Activated T-cell treated with anti-CD3 and anti-CD28 coated beads, Interleukin-2, amount 50 U/mL, for 4 hours (primary cell): ENCODE results near the gene LARP4. TPM values are rescaled to one million over a fixed set of nuclear protein-coding genes. Genes with fewer than 3 reads are reported as not detected.
A peak's percentile ranks its signal among the peaks of the same experiment; 100 is the strongest.
"Not testable (repeated sequence)": the region's sequence is repeated elsewhere in the genome, so short reads cannot be mapped to it uniquely, and the experiment has no call there.

ENCODE experiments used
- ATAC-seq, 2 donors: fragments of 200-7000 bp; cut with Tn5 transposase; one replicate each; pipeline ENCODE4 v1.10.0; 2021
- DNase-seq: peaks from one replicate; pipeline ENCODE4 v3.0.0-alpha.2; 2020
- H3K27me3 Mint-ChIP-seq: one replicate; pipeline ENCODE4 v1.8.0; 2021; ENCODE audit warnings: low read depth, mixed read lengths
- H3K36me3 Mint-ChIP-seq: one replicate; pipeline ENCODE4 v1.8.0; 2022; ENCODE audit warnings: mixed read lengths; ENCODE audit not compliant: insufficient read depth
- H3K4me1 Mint-ChIP-seq: one replicate; pipeline ENCODE4 v1.8.0; 2021; ENCODE audit warnings: low read depth, mixed read lengths
- H3K4me3 Mint-ChIP-seq: one replicate; pipeline ENCODE4 v1.8.0; 2021; ENCODE audit warnings: mild to moderate bottlenecking, moderate library complexity, mixed read lengths
- H3K9me3 Mint-ChIP-seq: one replicate; pipeline ENCODE4 v1.8.0; 2021; ENCODE audit warnings: mixed read lengths
- total RNA-seq, 3 donors: library from RNA; stranded (reverse); gene quantifications; one replicate each; pipeline ENCODE4 v1.2.1, GENCODE V29; 2021

The LARP4 gene
- total RNA-seq, 3 donors from 2014 or later, result 113 to 133 (median 127) TPM

DNA sequence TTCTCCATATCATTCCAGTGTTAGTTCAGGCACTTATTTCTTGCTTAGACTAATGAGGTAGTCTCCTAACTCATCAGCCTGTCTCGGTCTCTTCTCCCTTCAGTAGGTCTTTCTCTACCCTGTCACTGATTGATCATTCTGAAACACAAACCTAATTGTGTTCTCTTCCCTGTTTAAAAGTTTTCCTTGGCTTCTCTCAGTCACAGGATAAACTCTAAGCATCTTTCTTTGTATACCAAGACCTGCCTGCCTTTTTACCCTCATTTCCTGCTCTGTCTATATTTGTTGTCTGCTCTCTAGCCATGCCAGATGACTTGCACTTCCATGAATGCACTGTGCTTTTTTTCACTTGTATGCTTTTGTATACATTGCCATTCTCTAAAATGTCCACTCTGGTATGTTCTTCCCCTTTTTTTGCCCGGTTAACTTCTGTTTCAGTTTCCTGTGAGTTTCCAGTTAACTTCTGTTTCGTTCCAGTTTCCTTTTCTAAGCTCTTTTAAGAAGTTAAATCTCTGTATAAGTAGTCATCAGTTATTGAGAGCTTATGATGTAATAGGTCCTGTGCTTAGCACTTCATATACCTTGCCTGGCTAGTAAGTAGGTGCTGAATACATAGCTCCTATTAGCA, 116.8 kb downstream of the LARP4 start:
- peak; percentile 89 to 94 for ATAC-seq
- Mint-ChIP-seq H3K9me3 (no peaks in the 10 kb centered on the region), H3K4me3 (no peak overlapping the region), H3K4me1 (peaks cover 67% of the 10 kb centered on the region), H3K27me3 (no peaks in the 10 kb centered on the region), H3K36me3 (peaks cover 10% of the 10 kb centered on the region)
- DNase-seq, result no peak

DNA sequence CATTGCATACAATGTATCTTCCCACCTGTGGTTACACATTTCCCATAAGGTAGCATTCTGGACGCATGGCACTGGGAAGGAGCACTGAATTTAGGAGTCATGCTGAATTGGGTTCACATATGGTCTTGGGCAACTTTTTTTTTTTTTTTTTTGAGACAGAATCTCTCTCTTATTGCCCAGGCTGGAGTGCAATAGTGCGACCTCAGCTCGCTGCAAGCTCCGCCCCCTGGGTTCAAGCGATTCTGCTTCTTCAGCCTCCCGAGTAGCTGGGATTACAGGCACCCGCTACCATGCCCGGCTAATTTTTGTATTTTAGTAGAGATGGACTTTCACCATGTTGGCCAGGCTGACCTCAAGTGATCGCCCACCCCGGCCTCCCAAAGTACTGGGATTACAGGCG, 117.4 kb downstream of the LARP4 start:
- no peaks in the 10 kb centered on the region for H3K27me3 Mint-ChIP-seq
- H3K36me3 Mint-ChIP-seq, result peaks cover 12% of the 10 kb centered on the region
- peaks cover 64% of the 10 kb centered on the region for H3K4me1 Mint-ChIP-seq
- H3K4me3 Mint-ChIP-seq, result peak overlapping the region; percentile 9
- H3K9me3 Mint-ChIP-seq, result no peaks in the 10 kb centered on the region
- peak in 1 of 2 donors; percentile 4 for ATAC-seq
- no peak for DNase-seq

DNA sequence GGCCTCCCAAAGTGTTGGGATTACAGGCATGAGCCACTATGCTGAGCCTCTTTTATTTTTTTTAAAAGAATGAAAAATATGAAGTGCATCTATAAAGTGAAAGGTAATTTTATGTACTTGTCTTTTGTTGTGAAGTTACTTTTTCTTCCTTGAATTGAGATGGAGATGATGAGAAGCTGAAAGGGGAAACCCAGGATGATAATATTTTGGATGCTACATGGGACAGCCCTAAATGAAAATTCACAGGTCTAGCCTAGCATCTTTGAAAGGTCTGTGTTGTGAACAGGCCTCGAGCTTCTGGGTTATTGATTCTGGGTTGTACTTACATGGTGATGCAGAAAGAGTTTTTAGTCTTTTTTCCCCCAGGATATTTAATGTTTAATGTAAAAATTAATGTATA, 118.7 kb downstream of the LARP4 start:
- DNase-seq, result no peak
- ATAC-seq, result no peak
- H3K4me1 Mint-ChIP-seq, result peaks cover 61% of the 10 kb centered on the region
- H3K27me3 Mint-ChIP-seq, result no peaks in the 10 kb centered on the region
- no peak overlapping the region for H3K4me3 Mint-ChIP-seq
- H3K9me3 Mint-ChIP-seq, result no peaks in the 10 kb centered on the region
- peaks cover 18% of the 10 kb centered on the region for H3K36me3 Mint-ChIP-seq

DNA sequence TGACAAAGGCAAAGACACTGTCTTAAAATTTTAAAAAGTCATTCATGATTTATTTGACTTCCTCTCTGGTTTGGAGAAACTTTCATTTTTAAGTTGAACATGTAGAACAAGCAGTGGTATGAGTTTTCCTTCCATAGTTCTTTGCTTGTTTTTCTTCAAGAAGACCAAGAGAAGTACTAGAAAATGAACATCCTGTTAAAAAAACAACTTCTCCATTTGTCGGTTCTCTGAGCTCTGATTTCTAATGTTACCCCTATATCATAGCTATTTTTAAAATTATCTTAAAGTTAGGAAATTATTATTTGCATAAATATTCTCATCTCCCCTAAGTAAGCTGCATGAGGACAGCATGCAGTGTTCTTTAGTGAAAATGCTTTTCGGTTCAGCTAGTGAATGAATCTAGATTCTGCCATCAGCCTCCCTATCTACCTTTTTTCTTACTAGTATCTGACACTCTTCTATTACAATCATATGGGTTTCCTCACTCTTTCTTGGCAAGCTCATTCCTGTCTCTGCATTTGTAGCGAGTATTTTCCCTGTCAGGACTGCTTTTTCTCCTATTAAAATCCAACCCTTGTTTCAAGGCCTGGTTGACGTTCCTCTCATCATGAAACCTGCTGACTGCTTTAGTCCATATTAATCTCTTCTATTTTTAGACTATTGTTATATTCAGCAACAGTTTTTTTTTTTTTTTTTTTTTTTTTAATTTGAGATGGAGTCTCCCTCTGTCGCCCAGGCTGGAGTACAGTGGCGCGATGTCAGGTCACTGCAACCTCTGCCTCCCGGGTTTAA, 119.9 kb downstream of the LARP4 start:
- ATAC-seq (no peak), DNase-seq (no peak)
- H3K36me3 Mint-ChIP-seq, result peaks cover 18% of the 10 kb centered on the region
- H3K4me1 Mint-ChIP-seq, result peaks cover 52% of the 10 kb centered on the region
- H3K4me3 Mint-ChIP-seq, result peak overlapping the region; percentile 33
- no peaks in the 10 kb centered on the region for H3K27me3 Mint-ChIP-seq
- no peaks in the 10 kb centered on the region for H3K9me3 Mint-ChIP-seq

DNA sequence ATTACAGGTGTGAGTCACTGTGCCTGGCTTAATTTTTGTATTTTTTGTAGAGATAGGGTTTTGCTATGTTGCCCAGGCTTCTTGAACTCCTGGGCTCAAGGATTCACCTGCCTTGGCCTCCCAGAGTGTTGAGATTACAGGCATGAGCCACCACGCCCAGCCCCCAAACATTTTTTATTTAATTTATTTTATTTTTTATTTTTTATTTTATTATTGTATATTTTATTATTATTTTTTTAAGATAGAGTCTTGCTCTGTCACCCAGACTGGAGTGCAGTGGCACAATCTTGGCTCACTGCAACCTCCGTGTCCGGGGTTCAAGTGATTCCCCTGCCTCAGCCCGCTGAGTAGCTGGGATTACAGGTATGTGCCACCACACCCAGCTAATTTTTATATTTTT, 121.1 kb downstream of the LARP4 start:
- H3K9me3 Mint-ChIP-seq, H3K4me3 Mint-ChIP-seq, H3K27me3 Mint-ChIP-seq, ATAC-seq, DNase-seq: not testable (repeated sequence)
- peaks cover 52% of the 10 kb centered on the region for H3K4me1 Mint-ChIP-seq
- peaks cover 19% of the 10 kb centered on the region for H3K36me3 Mint-ChIP-seq

DNA sequence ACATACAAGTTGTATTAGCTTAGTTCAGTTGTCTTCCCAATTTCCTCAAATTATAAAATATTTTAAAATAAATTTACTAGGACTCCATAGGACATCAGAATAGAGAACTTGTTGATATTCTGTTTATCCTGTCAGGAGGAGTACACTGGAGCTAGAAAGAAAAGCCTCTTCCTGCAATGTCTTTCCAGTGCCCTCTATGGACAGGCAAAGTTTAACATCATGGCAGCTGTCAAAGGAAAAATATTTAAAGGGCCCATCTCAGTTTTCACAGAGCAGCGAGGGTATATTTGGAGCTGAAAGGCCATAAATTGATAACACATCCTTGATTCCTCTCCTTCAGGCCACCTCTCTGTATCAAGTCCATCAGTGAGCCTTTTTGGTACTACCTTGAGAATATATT, 123.1 kb downstream of the LARP4 start:
- ATAC-seq (no peak), DNase-seq (no peak)
- H3K27me3 Mint-ChIP-seq, result no peaks in the 10 kb centered on the region
- H3K9me3 Mint-ChIP-seq, result no peaks in the 10 kb centered on the region
- H3K36me3 Mint-ChIP-seq, result peaks cover 22% of the 10 kb centered on the region
- no peak overlapping the region for H3K4me3 Mint-ChIP-seq
- H3K4me1 Mint-ChIP-seq, result peaks cover 63% of the 10 kb centered on the region

DNA sequence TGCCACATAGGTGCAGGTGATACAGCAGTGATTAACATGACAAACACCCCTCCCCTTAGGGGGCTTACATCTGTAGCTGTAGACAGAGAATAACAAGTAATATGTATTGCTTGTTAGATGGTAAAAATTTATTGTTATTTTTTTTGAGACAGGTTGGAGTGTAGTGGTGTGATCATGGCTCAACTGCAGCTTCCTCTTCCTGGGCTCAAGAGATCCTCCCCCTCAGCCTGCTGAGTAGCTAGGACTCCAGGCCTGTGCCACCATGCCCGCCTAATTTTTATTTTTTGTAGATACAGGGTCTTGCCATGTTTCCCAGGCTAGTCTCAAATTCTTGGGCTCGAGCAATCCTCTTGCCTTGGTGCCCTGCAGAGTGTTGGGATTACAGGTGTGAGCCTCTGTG, 123.9 kb downstream of the LARP4 start:
- Mint-ChIP-seq H3K4me1 (peaks cover 66% of the 10 kb centered on the region), H3K36me3 (peaks cover 24% of the 10 kb centered on the region), H3K9me3 (no peaks in the 10 kb centered on the region), H3K4me3 (no peak overlapping the region), H3K27me3 (no peaks in the 10 kb centered on the region)
- ATAC-seq (no peak), DNase-seq (no peak)

DNA sequence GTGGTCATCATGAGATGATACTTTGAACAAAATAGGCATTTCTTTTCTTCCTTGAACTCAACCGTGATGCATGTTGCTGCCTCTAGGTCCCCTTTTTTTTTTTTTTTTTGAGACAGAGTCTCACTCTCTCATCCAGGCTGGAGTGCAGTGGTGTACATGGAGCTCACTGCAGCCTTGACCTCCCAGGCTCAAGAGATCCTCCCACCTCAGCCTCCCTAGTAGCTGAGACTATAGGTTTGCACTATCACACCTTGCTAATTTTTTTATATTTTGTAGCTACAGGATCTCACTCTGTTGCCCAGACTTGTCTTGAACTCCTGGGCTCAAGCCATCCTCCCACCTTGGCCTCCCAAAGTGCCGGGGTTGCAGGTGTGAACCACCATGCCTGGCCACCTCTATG, 124.7 kb downstream of the LARP4 start:
- no peak overlapping the region for H3K4me3 Mint-ChIP-seq
- no peak for ATAC-seq
- H3K27me3 Mint-ChIP-seq, result no peaks in the 10 kb centered on the region
- H3K4me1 Mint-ChIP-seq, result peaks cover 58% of the 10 kb centered on the region
- H3K36me3 Mint-ChIP-seq, result peaks cover 24% of the 10 kb centered on the region
- DNase-seq, result no peak
- no peaks in the 10 kb centered on the region for H3K9me3 Mint-ChIP-seq

DNA sequence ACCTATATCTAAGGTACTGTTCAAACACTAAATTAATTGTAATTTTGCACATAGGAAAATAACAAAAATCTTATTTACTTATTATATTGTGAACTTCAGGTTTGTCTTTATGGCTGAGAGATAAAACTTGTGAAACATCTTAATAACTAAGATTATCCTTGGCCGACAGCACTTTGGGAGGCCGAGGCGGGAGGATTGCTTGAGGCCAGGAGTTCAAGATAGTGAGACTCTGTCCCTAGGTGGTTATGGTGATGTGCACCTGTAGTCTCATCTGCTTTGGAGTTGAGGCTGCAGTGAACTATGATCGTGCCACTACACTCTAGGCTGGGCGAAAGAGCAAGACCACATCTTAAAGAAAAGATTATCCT, 126.7 kb downstream of the LARP4 start:
- Mint-ChIP-seq H3K4me3 (no peak overlapping the region), H3K4me1 (peaks cover 42% of the 10 kb centered on the region), H3K27me3 (no peaks in the 10 kb centered on the region), H3K9me3 (no peaks in the 10 kb centered on the region), H3K36me3 (peaks cover 19% of the 10 kb centered on the region)
- ATAC-seq (no peak), DNase-seq (no peak)

DNA sequence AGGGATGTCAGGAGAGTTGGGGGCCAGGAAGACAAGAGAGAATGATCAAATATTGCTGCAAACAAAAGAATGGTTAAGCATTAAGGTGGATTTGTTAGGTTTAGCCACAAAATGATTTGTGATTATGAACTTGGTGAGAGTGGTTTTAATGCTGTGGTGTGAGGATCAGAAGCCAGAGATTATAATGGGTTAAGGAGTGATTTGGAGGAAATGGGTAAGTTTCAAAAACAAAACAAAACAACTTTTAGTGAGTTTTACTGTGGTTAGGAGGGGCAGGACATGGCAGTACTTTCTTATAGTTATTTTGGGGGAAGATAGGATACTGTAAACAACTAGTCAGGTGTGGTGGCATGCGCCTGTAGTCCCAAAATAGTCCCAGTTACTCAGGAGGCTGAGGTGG, 128.1 kb downstream of the LARP4 start:
- Mint-ChIP-seq H3K4me1 (peaks cover 36% of the 10 kb centered on the region), H3K9me3 (no peaks in the 10 kb centered on the region), H3K36me3 (peaks cover 15% of the 10 kb centered on the region), H3K27me3 (no peaks in the 10 kb centered on the region), H3K4me3 (no peak overlapping the region)
- ATAC-seq, result no peak
- DNase-seq, result no peak

DNA sequence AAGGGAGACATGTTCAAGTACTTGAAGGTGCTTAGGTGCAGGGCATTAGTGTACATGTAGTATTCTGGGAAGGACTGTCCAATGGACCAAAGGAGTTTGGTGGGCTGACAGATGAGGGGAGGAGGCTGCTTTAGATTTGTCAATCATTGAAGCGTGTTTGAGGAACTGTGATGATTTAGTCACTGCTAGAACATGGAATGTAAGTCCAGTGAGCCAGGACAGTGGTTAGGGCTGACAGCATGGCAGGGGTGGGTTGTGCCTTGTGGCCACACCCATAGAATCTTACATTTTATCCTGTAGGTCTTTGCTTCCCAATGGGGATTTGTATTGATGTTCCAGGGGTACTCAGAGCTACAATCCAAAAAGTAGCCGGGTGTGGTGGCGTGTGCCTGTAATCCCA, 128.7 kb downstream of the LARP4 start:
- peaks cover 9% of the 10 kb centered on the region for H3K36me3 Mint-ChIP-seq
- no peak overlapping the region for H3K4me3 Mint-ChIP-seq
- H3K4me1 Mint-ChIP-seq, result peaks cover 31% of the 10 kb centered on the region
- H3K27me3 Mint-ChIP-seq, result no peaks in the 10 kb centered on the region
- DNase-seq (no peak), ATAC-seq (no peak)
- no peaks in the 10 kb centered on the region for H3K9me3 Mint-ChIP-seq

Other genes starting within 250 kb of the LARP4 start
- gene CERS5, start 233.5 kb upstream of the LARP4 start, total RNA-seq, result 10 to 100 TPM; 39.0 to 48.0 (median 39.0) TPM
- gene LIMA1, start 117.4 kb upstream of the LARP4 start, total RNA-seq, result 10 to 100 TPM; 31.6 to 56.4 (median 48.9) TPM
- gene FAM186A, start 4.3 kb upstream of the LARP4 start, total RNA-seq, result not detected
- 10 to 100 TPM; 29.9 to 49.0 (median 40.2) TPM for gene DIP2B, start 104.1 kb downstream of the LARP4 start, total RNA-seq